GM12878 (cell line): ENCODE results near the gene XCR1. TPM values are rescaled to one million over a fixed set of nuclear protein-coding genes. Genes with fewer than 3 reads are reported as not detected.

Source experiments
- ATAC-seq: fragments of 200-7000 bp; cut with Tn5 transposase; 3 replicates; pipeline ENCODE4 v1.9.1; 2020; ENCODE audit warnings: mild to moderate bottlenecking, moderate library complexity
- BruUV-seq: library from RNA; stranded (reverse); fragments of 400-500 nt; replicated peaks from 2 replicates; lab custom pipeline; 2021; lab: Mats Ljungman, UMichigan
- CTCF ChIA-PET: fragments of 300-600 bp; sonication (Branson Sonifier 250); formaldehyde crosslinking; extraction: SDS; loops from one replicate; lab custom pipeline; 2021; ENCODE audit warnings: inconsistent platforms; lab: Yijun Ruan, JAX
- POLR2A ChIA-PET: fragments of 350-600 bp; formaldehyde crosslinking; extraction: SDS; loops from one replicate; lab custom pipeline; 2021; ENCODE audit warnings: inconsistent platforms; lab: Charles Lee
- RAD21 ChIA-PET: fragments of 300-600 bp; sonication (Branson Sonifier 250); formaldehyde crosslinking; loops from one replicate; lab custom pipeline; 2023; ENCODE audit warnings: antibody characterized with exemption; ENCODE audit not compliant: unreplicated experiment; lab: Charles Lee
- SMC1A ChIA-PET: fragments of 300-600 bp; sonication (Branson Sonifier 250); formaldehyde crosslinking; loops from one replicate; lab custom pipeline; 2023; ENCODE audit not compliant: unreplicated experiment, uncharacterized antibody; lab: Charles Lee
- DNase-seq: peaks from one replicate; pipeline ENCODE4 v3.0.0-alpha.2; 2011; ENCODE audit warnings: low read depth, low spot score
- FAIRE-seq: peaks from 3 replicates; lab custom pipeline; 2011; peaks lifted over from hg19 to GRCh38; lab: Jason Lieb, UNC
- H2AFZ ChIP-seq: 2 replicates; pipeline ENCODE4 v1.6.0; 2011; ENCODE audit warnings: low read depth, low read length, control low read depth; ENCODE audit not compliant: control insufficient read depth
- H3K27ac ChIP-seq: 2 replicates; pipeline ENCODE4 v1.5.1; 2011; ENCODE audit warnings: control low read depth; ENCODE audit not compliant: control insufficient read depth, insufficient read depth
- H3K27me3 ChIP-seq, 2 experiments: replicated peaks in 1 of 2; 2 replicates each; pipeline versions ENCODE4 v1.6.0 to v1.6.1; 2011; ENCODE audit warnings: low read length in 1 of 2; ENCODE audit not compliant: control insufficient read depth in 2 of 2, insufficient read depth in 2 of 2
- H3K36me3 ChIP-seq, 2 experiments: 2 replicates each; pipeline ENCODE4 v1.5.1; 2011; ENCODE audit warnings: low read length in 1 of 2; ENCODE audit not compliant: control insufficient read depth in 2 of 2, insufficient read depth in 2 of 2
- H3K4me1 ChIP-seq: 2 replicates; pipeline ENCODE4 v1.6.1; 2011; ENCODE audit warnings: mild to moderate bottlenecking, low read length, moderate library complexity, mixed read lengths; ENCODE audit not compliant: control insufficient read depth, insufficient read depth
- H3K4me2 ChIP-seq: 2 replicates; pipeline ENCODE4 v1.6.0; 2011; ENCODE audit warnings: control low read depth; ENCODE audit not compliant: control insufficient read depth, insufficient read depth
- H3K4me3 ChIP-seq: fragments of 200-600 bp; sonication (generic); 2 replicates; pipeline ENCODE4 v1.5.1; 2016
- H3K79me2 ChIP-seq: 2 replicates; pipeline ENCODE4 v1.6.0; 2011; ENCODE audit warnings: low read length; ENCODE audit not compliant: control insufficient read depth, insufficient read depth
- H3K9ac ChIP-seq: 2 replicates; pipeline ENCODE4 v1.8.0; 2011; ENCODE audit warnings: low read length, control low read depth, mixed read lengths; ENCODE audit not compliant: control insufficient read depth, insufficient read depth
- H3K9me3 ChIP-seq: replicated peaks from 3 replicates; pipeline ENCODE4 v1.5.1; 2011; ENCODE audit warnings: mild to moderate bottlenecking, low read length; ENCODE audit not compliant: control insufficient read depth, insufficient read depth
- H4K20me1 ChIP-seq: 2 replicates; pipeline ENCODE4 v1.6.0; 2011; ENCODE audit not compliant: control insufficient read depth, insufficient read depth
- CREM ChIP-seq: IDR thresholded peaks from 2 replicates; pipeline ENCODE4 v1.6.1; 2014; ENCODE audit warnings: antibody characterized with exemption, low read depth
- EGR1 ChIP-seq, 2 experiments: IDR thresholded peaks; 1 replicate in 1 of 2; 2 replicates in 1 of 2; pipeline ENCODE4 v1.6.1; 2011 to 2012; ENCODE audit warnings: low read depth in 2 of 2, low read length in 2 of 2, borderline replicate concordance in 1 of 2, mild to moderate bottlenecking in 1 of 2, moderate library complexity in 1 of 2
- ELK1 ChIP-seq: IDR thresholded peaks from 2 replicates; pipeline ENCODE4 v1.6.1; 2012; ENCODE audit warnings: low read depth, low read length, improper control_type of control experiment
- ESRRA ChIP-seq: IDR thresholded peaks from 2 replicates; pipeline ENCODE4 v1.6.1; 2012; ENCODE audit warnings: mild to moderate bottlenecking, low read length, improper control_type of control experiment
- IKZF2 ChIP-seq, 2 experiments: fragments of 450-650 bp; IDR thresholded peaks; 2 replicates each; pipeline ENCODE4 v1.6.1; 2017; ENCODE audit warnings: mild to moderate bottlenecking in 2 of 2, moderate library complexity in 2 of 2
- JUNB ChIP-seq: IDR thresholded peaks from 2 replicates; pipeline ENCODE4 v1.6.1; 2016; ENCODE audit warnings: antibody characterized with exemption, mild to moderate bottlenecking
- JUND ChIP-seq: IDR thresholded peaks from 2 replicates; pipeline ENCODE4 v1.6.1; 2012; ENCODE audit warnings: low read depth, mild to moderate bottlenecking, low read length, improper control_type of control experiment, moderate library complexity
- LARP7 ChIP-seq: fragments of 450-650 bp; IDR thresholded peaks from 2 replicates; pipeline ENCODE4 v1.6.1; 2017; ENCODE audit warnings: mild to moderate bottlenecking
- POLR2AphosphoS2 ChIP-seq: IDR thresholded peaks from 2 replicates; pipeline ENCODE4 v1.6.1; 2011; ENCODE audit warnings: low read depth, mild to moderate bottlenecking, low read length, improper control_type of control experiment, moderate library complexity
- POLR2AphosphoS5 ChIP-seq: IDR thresholded peaks from 2 replicates; pipeline ENCODE4 v1.6.1; 2011; ENCODE audit warnings: mild to moderate bottlenecking, low read length, inconsistent platforms
- RCOR1 ChIP-seq: conservative IDR thresholded peaks from 2 replicates; pipeline ENCODE4 v1.6.1; 2012; ENCODE audit warnings: low read depth, low read length, improper control_type of control experiment
- RELA ChIP-seq: fragments of 450-650 bp; IDR thresholded peaks from 2 replicates; pipeline ENCODE4 v1.8.0; 2014; ENCODE audit warnings: borderline replicate concordance; ENCODE audit not compliant: partially characterized antibody
- USF1 ChIP-seq: IDR thresholded peaks from 2 replicates; pipeline ENCODE4 v1.6.1; 2011; ENCODE audit warnings: borderline replicate concordance, low read depth, mild to moderate bottlenecking, moderate library complexity, mixed read lengths, low read length; ENCODE audit not compliant: insufficient read depth; ENCODE audit errors: extremely low read length
- YY1 ChIP-seq: IDR thresholded peaks from 2 replicates; pipeline ENCODE4 v1.6.1; 2011; ENCODE audit warnings: low read depth, mild to moderate bottlenecking, low read length
- ZBTB40 ChIP-seq: fragments of 450-650 bp; IDR thresholded peaks from 2 replicates; pipeline ENCODE4 v1.6.1; 2016; ENCODE audit warnings: mild to moderate bottlenecking, moderate library complexity, borderline replicate concordance
- WGBS: methylation state at CpG from one replicate; pipeline ENCODE4 v1.1.6; 2016; ENCODE audit warnings: low lambda C conversion rate; ENCODE audit not compliant: insufficient replicate concordance, insufficient coverage; ENCODE audit errors: missing lambda C conversion rate; 5-methylcytosine and 5-hydroxymethylcytosine counted together
- in situ Hi-C: fragments of 300-500 bp; cut with MboI; formaldehyde crosslinking; loops from 9 replicates; pipeline ENCODE4 v1.14.3; 2018; ENCODE audit warnings: mixed read lengths
- intact Hi-C: fragments of 100-400 bp; cut with micrococcal nuclease; formaldehyde crosslinking; loops from one replicate; pipeline ENCODE4 v1.14.2; 2022; ENCODE audit not compliant: unreplicated experiment
- polyA plus RNA-seq, 11 experiments: library from polyadenylated mRNA; depleted of rRNA in 4 of 11; unstranded in 6 of 11; stranded (reverse) in 5 of 11; fragments of >200 nt; fragmentation: Nextera tagmentation in 4 of 11; fragmentation: Illumina TruSeq in 1 of 11; extraction: Ambion mirVana in 4 of 11; extraction: Trizol in 1 of 11; gene quantifications; 1 replicate in 1 of 11; 2 replicates in 10 of 11; pipeline versions ENCODE4 v1.2.1 to v1.2.3, GENCODE V29; 2011 to 2016; ENCODE audit warnings: inconsistent platforms in 2 of 11, missing spikeins in 2 of 11, low read depth in 1 of 11
- total RNA-seq, 4 experiments: library from RNA; depleted of rRNA in 3 of 4; stranded (reverse); fragments of >200 nt in 3 of 4; fragmentation: Illumina TruSeq in 1 of 4; extraction: Trizol in 1 of 4; gene quantifications; 2 replicates each; pipeline versions ENCODE4 v1.2.1 to v1.2.3, GENCODE V29; 2013 to 2021

Gene XCR1
- total and polyA plus RNA-seq, 10 of the 15 experiments (the other 5 are each of a cell fraction or from before 2014, with no cell fraction given) = 0.02 to 0.29 (median 0.13) TPM; not detected in 2

DNA sequence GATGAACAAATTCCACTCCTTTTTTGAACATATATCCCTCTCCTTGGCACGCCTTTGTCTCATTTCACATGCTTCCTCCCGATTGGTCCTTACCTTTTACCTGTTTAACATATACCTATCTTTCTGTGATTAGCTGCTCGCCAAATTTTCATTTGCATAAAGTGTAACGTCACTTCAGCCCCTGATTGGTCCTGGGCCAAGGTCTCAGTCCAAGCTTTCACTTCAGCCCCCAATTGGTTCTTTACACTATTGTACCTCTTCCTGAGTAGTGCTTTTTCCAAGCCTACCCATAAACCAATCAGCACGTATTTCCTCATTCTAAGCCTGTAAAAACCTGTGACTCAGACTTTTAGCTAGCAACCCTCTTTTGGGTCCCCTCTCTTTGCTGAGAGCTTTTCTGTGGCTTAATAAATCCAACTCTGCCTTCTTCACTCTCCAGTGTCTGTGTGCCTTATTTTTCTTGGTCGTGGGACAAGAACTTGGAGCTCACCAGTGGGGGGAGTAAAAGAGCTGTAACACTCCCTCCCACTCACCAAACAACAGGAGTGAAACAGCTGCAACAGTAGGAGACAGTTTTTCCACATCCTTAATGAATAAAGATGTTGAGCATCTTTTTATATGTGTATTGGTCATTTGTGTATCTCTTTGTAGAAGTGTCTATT lies 584 bp upstream of the XCR1 start:
- no peaks in the 10 kb centered on the region for H3K36me3 ChIP-seq
- no peaks in the 10 kb centered on the region for H3K27me3 ChIP-seq
- ATAC-seq (no peak), DNase-seq (no peak), FAIRE-seq (no peak)
- no peaks in the 10 kb centered on the region for H3K79me2 ChIP-seq
- ChIA-PET SMC1A (interaction anchor here (0.6 to 3.8 kb wide), 9 partner anchors 9 to 82 kb away, joined by 3 to 15 read pairs (median 3); no protein-coding TSS in a partner anchor), CTCF (interaction anchor here (1.1 to 2.1 kb wide), 3 partner anchors 9 to 89 kb away, joined by 3 to 7 read pairs (median 7); no protein-coding TSS in a partner anchor), POLR2A (interaction anchor here (0.7 kb wide), 1 partner anchor 11 kb away, joined by 3 read pairs; no protein-coding TSS in a partner anchor), RAD21 (interaction anchor here (2.9 kb wide), 1 partner anchor 49 kb away, joined by 12 read pairs; no protein-coding TSS in a partner anchor)
- 42% methylated on average over 6 of the region's 6 CpGs for WGBS
- intact Hi-C loops = no loop called here
- H3K27ac ChIP-seq = no peak overlapping the region
- H3K4me3 ChIP-seq = no peak overlapping the region
- H3K9ac ChIP-seq = no peak overlapping the region
- in situ Hi-C loops = no loop called here
- no peaks in the 10 kb centered on the region for H4K20me1 ChIP-seq
- no peak overlapping the region for H3K4me2 ChIP-seq
- BruUV-seq = no TSS peak
- peaks cover 12% of the 10 kb centered on the region for H3K9me3 ChIP-seq
- TF ChIP-seq EGR1 (IDR thresholded peaks at IDR 0.05; ENCODE audit: borderline replicate concordance in 1 of 2, low read depth in 2 of 2, low read length in 2 of 2) (no peak), ZBTB40 (no peak), USF1 (no peak), JUNB (no peak), ELK1 (no peak), YY1 (no peak), IKZF2 (IDR thresholded peaks at IDR 0.05) (no peak), LARP7 (no peak), POLR2AphosphoS5 (no peak), ESRRA (no peak), RCOR1 (no peak), CREM (no peak), RELA (no peak), POLR2AphosphoS2 (no peak), JUND (no peak)
- peaks cover 19% of the 10 kb centered on the region for H3K4me1 ChIP-seq
- H2AFZ ChIP-seq = no peak overlapping the region
